Vagina (tissue), 2 donors: ENCODE results near the gene UST. TPM values are rescaled to one million over a fixed set of nuclear protein-coding genes. Genes with fewer than 3 reads are reported as not detected.
A peak's percentile ranks its signal among the peaks of the same experiment; 100 is the strongest.
"Not testable (repeated sequence)": the region's sequence is repeated elsewhere in the genome, so short reads cannot be mapped to it uniquely, and the experiment has no call there.

Experiments used
- DNase-seq, 2 donors: peaks; one replicate each; pipeline ENCODE4 v3.0.0-alpha.2; 2017; ENCODE audit errors: extremely low spot score in 2 of 2
- H3K27ac ChIP-seq: fragments of 200-600 bp; sonication (generic); one replicate; pipeline ENCODE4 v1.5.1; 2019
- H3K27me3 ChIP-seq: fragments of 200-600 bp; sonication (generic); one replicate; pipeline ENCODE4 v1.5.1; 2019
- H3K36me3 ChIP-seq, 2 donors: fragments of 200-600 bp; sonication (generic); one replicate each; pipeline ENCODE4 v1.5.1; 2017 to 2019
- H3K4me1 ChIP-seq: fragments of 200-600 bp; sonication (generic); one replicate; pipeline ENCODE4 v1.5.1; 2019
- H3K4me3 ChIP-seq, 2 donors: fragments of 200-600 bp; sonication (generic); 1 replicate in 1 of 2; 2 replicates in 1 of 2; pipeline ENCODE4 v1.5.1; 2016 to 2019
- H3K9me3 ChIP-seq: fragments of 200-600 bp; sonication (generic); one replicate; pipeline ENCODE4 v1.5.1; 2019
- POLR2A ChIP-seq, 2 donors: fragments of 450-650 bp; IDR thresholded peaks; one replicate each; pipeline ENCODE4 v1.6.1; 2017; ENCODE audit warnings: antibody characterized with exemption in 2 of 2, mild to moderate bottlenecking in 2 of 2, moderate library complexity in 2 of 2
- POLR2AphosphoS5 ChIP-seq, 2 donors: sonication (generic); formaldehyde crosslinking; IDR thresholded peaks; one replicate each; pipeline ENCODE4 v1.9.0; 2017; ENCODE audit warnings: antibody characterized with exemption in 2 of 2, mild to moderate bottlenecking in 2 of 2, low read depth in 1 of 2; ENCODE audit not compliant: insufficient read depth in 1 of 2
- intact Hi-C: fragments of 100-400 bp; cut with DNase I; formaldehyde crosslinking; loops from one replicate; pipeline ENCODE4 v1.15.1; 2023
- total RNA-seq: library from RNA; depleted of rRNA; stranded (reverse); fragments of >200 nt; gene quantifications from one replicate; pipeline ENCODE4 v1.2.3, GENCODE V29; 2016
- TF ChIP-seq, protein P1 (sequence below), 3 experiments: fragments of 450-650 bp in 2 of 3; fragments of 200-600 bp in 1 of 3; sonication (generic) in 1 of 3; IDR thresholded peaks; one replicate each; pipeline ENCODE4 v1.5.1; 2017 to 2019; ENCODE audit warnings: antibody characterized with exemption in 3 of 3, mild to moderate bottlenecking in 2 of 3, moderate library complexity in 2 of 3

Gene UST
- total RNA-seq, 1 donor from 2014 or later = 14.2 TPM

- H3K4me1 ChIP-seq = peaks cover 46% of the 10 kb centered on the region
- H3K27me3 ChIP-seq = no peaks in the 10 kb centered on the region
- intact Hi-C loops = loop anchor here (5.0 to 10.0 kb wide), 2 partner anchors 399 to 482 kb away; no protein-coding TSS in a partner anchor
- no peaks in the 10 kb centered on the region for H3K9me3 ChIP-seq
- no peak overlapping the region for H3K4me3 ChIP-seq
- TF ChIP-seq POLR2A (IDR thresholded peaks at IDR 0.05) = no peak
- TF ChIP-seq, protein P1, sequence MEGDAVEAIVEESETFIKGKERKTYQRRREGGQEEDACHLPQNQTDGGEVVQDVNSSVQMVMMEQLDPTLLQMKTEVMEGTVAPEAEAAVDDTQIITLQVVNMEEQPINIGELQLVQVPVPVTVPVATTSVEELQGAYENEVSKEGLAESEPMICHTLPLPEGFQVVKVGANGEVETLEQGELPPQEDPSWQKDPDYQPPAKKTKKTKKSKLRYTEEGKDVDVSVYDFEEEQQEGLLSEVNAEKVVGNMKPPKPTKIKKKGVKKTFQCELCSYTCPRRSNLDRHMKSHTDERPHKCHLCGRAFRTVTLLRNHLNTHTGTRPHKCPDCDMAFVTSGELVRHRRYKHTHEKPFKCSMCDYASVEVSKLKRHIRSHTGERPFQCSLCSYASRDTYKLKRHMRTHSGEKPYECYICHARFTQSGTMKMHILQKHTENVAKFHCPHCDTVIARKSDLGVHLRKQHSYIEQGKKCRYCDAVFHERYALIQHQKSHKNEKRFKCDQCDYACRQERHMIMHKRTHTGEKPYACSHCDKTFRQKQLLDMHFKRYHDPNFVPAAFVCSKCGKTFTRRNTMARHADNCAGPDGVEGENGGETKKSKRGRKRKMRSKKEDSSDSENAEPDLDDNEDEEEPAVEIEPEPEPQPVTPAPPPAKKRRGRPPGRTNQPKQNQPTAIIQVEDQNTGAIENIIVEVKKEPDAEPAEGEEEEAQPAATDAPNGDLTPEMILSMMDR (IDR thresholded peaks at IDR 0.05) = no peak
- no peak for TF ChIP-seq POLR2AphosphoS5 (IDR thresholded peaks at IDR 0.05; ENCODE audit: insufficient read depth in 1 of 2, low read depth in 1 of 2)
- DNase-seq = no peak
- no peaks in the 10 kb centered on the region for H3K36me3 ChIP-seq
- peak overlapping the region; percentile 82 for H3K27ac ChIP-seq
Observed at GRCh38 chr6:149032599-149033405, 286.0 kb downstream of the UST start.

GRCh38 chr6:149033454-149033853 is 286.6 kb downstream of the UST start:
- Histone ChIP-seq H3K9me3 (no peaks in the 10 kb centered on the region), H3K27ac (peak overlapping the region; percentile 82), H3K27me3 (no peaks in the 10 kb centered on the region), H3K4me1 (peaks cover 46% of the 10 kb centered on the region), H3K36me3 (no peaks in the 10 kb centered on the region), H3K4me3 (no peak overlapping the region)
- no peak for DNase-seq
- TF ChIP-seq POLR2AphosphoS5 (IDR thresholded peaks at IDR 0.05; ENCODE audit: insufficient read depth in 1 of 2, low read depth in 1 of 2) = no peak
- no peak for TF ChIP-seq POLR2A (IDR thresholded peaks at IDR 0.05)
- TF ChIP-seq, protein P1 (IDR thresholded peaks at IDR 0.05) = no peak
- intact Hi-C loops = loop anchor here (5.0 to 10.0 kb wide), 2 partner anchors 399 to 481 kb away; no protein-coding TSS in a partner anchor

GRCh38 chr6:149035766-149036165 is 288.9 kb downstream of the UST start:
- Histone ChIP-seq H3K36me3 (no peaks in the 10 kb centered on the region), H3K4me3 (no peak overlapping the region), H3K9me3 (no peaks in the 10 kb centered on the region), H3K4me1 (peaks cover 46% of the 10 kb centered on the region), H3K27me3 (no peaks in the 10 kb centered on the region), H3K27ac (peak overlapping the region; percentile 66)
- TF ChIP-seq POLR2AphosphoS5 (IDR thresholded peaks at IDR 0.05; ENCODE audit: insufficient read depth in 1 of 2, low read depth in 1 of 2) = no peak
- TF ChIP-seq, protein P1 (IDR thresholded peaks at IDR 0.05) = no peak
- TF ChIP-seq POLR2A (IDR thresholded peaks at IDR 0.05) = no peak
- no peak for DNase-seq
- intact Hi-C loops = loop anchor here (10.0 kb wide), 1 partner anchor 479 kb away; no protein-coding TSS in a partner anchor

GRCh38 chr6:149037051-149037671 is 290.3 kb downstream of the UST start:
- H3K36me3 ChIP-seq = no peaks in the 10 kb centered on the region
- TF ChIP-seq, protein P1 (IDR thresholded peaks at IDR 0.05) = no peak
- TF ChIP-seq POLR2AphosphoS5 (IDR thresholded peaks at IDR 0.05; ENCODE audit: insufficient read depth in 1 of 2, low read depth in 1 of 2) = no peak
- TF ChIP-seq POLR2A (IDR thresholded peaks at IDR 0.05) = no peak
- DNase-seq = no peak
- no peaks in the 10 kb centered on the region for H3K9me3 ChIP-seq
- H3K4me3 ChIP-seq = peak overlapping the region in 1 of 2 donors; percentile 24
- intact Hi-C loops = loop anchor here (10.0 kb wide), 1 partner anchor 478 kb away; no protein-coding TSS in a partner anchor
- H3K27ac ChIP-seq = peak overlapping the region; percentile 66
- H3K27me3 ChIP-seq = no peaks in the 10 kb centered on the region
- H3K4me1 ChIP-seq = peaks cover 32% of the 10 kb centered on the region

- not testable (repeated sequence) for H3K9me3 ChIP-seq, DNase-seq, H3K27ac ChIP-seq, H3K27me3 ChIP-seq, H3K36me3 ChIP-seq, H3K4me3 ChIP-seq
- peaks cover 13% of the 10 kb centered on the region for H3K4me1 ChIP-seq
- intact Hi-C loops = loop anchor here (10.0 kb wide), 1 partner anchor 476 kb away; no protein-coding TSS in a partner anchor
Observed at GRCh38 chr6:149039025-149039424, 292.2 kb downstream of the UST start.
